GM12801 (cell line): Measurements from ENCODE around the gene DPEP2NB.

ENCODE experiments used
- TF ChIP-seq, protein P1 (sequence below): IDR thresholded peaks from one replicate; pipeline ENCODE4 v1.5.1; 2011; ENCODE audit warnings: control low read depth; ENCODE audit not compliant: insufficient read length; ENCODE audit errors: extremely low read depth

The DPEP2NB gene

DNA sequence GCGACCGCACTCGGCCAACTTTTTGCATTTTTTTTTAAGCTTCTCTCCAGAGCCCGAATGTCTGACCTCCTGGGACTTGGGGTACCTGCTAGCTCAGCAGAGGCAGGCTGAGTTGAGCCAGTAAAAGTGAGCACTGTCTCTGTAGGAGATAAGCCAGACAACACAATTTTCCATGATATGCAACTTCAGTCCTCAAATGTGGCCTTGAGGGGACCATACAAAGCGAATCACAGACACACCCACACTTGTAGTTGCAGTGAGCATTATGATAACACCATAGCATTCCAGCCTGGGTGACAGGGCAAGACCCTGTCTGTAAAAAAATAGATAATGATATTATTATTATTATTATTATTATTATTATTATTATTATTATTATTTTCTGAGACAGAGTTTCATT lies 19.0 kb downstream of the DPEP2NB start:
- TF ChIP-seq, protein P1, sequence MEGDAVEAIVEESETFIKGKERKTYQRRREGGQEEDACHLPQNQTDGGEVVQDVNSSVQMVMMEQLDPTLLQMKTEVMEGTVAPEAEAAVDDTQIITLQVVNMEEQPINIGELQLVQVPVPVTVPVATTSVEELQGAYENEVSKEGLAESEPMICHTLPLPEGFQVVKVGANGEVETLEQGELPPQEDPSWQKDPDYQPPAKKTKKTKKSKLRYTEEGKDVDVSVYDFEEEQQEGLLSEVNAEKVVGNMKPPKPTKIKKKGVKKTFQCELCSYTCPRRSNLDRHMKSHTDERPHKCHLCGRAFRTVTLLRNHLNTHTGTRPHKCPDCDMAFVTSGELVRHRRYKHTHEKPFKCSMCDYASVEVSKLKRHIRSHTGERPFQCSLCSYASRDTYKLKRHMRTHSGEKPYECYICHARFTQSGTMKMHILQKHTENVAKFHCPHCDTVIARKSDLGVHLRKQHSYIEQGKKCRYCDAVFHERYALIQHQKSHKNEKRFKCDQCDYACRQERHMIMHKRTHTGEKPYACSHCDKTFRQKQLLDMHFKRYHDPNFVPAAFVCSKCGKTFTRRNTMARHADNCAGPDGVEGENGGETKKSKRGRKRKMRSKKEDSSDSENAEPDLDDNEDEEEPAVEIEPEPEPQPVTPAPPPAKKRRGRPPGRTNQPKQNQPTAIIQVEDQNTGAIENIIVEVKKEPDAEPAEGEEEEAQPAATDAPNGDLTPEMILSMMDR: no peak

GRCh38 chr16:67995423-67995822 lies 20.3 kb downstream of the DPEP2NB start:
- TF ChIP-seq, protein P1: no peak

DNA sequence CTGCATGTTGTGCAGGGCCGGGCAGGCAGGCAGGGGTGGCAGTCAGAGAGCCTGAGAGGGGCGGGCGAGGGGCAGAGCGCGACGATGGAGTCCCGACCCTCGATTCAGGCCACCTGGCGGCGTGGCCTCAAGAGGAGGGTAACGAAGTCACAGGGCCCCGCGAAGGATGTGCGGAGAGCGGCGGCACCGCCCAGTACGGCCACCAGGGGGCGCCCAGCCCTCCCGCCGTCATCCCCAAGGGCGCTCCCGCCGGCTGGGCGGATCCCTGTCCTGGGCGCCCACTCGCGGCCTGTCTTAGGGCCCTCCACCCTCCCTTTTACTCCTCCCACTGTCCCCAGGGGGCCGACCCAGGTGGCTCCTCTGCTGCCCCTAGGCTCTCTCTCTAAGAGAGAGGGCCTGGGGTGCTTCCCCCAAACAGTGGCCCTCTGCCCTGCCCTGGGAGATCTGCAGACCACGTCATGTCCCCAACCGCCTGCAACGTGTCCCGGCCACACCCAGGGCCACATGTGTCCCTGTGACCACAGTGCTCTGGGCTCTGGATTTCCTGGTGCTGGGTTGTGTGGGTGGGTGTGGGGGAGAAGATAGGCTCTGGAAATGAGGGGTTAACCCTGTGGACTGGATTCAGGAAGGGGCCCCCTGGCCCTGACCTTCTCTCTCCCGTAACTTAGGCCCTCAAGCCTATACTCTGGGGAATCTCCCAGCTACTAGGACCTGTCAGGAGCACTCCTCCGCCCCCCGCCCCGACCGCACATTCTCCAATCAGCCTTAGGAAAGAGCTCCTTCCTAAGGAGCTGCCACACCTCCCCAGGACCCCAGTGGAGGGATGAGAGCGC lies 22.3 kb downstream of the DPEP2NB start:
- TF ChIP-seq, protein P1: no peak

DNA sequence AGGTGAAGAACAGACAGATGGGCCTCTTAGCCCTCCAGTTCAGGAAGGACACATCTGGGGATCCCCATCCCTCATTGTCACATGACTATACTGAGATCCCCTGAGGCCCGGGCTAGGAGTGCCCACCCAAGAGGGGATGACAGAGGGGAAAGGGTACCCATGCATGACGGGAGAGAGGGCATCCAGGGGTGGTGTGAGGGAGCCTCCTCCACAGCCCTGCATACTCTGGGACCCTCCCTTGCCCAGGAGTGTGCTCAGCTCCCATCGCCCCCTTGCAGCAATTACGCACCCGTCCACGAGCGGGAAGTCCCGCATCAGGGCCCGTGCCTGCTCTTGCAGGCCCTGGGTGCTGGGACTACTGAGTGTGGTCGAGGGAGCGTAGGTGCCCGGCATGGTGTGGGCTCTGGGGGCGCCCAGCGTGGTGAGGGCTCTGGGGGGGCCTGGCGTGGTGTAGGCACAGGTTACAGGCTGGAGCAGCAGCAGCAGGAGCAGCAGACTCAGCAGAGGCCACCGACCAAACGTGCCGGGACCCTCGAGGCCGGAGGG lies 23.0 kb downstream of the DPEP2NB start:
- TF ChIP-seq, protein P1: no peak

DNA sequence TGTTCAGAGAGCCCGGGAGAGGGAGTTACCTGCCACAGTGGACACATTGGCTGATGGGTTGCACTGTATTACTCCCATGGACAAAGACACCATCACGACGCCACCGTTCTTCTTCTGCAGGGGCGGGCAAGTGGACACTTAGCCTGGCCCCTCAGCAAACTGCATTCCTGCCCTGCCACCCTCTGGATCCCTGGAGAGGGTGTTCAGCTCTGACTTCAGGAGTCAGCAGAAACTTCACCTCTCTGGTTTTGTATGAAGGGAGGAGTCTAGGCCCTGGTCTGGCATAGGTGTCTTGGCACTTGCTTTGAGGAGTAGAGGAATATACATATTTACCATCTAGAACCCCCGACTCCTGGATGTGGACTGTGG lies 25.7 kb downstream of the DPEP2NB start:
- TF ChIP-seq, protein P1: no peak

GRCh38 chr16:67989322-67990017 lies 26.2 kb downstream of the DPEP2NB start:
- TF ChIP-seq, protein P1: no peak

- TF ChIP-seq, protein P1: no peak
Observed at GRCh38 chr16:67988675-67989074, 27.0 kb downstream of the DPEP2NB start.
